GM18873 (cell line): ENCODE results near the gene TTLL7.
"Not testable (repeated sequence)": the region's sequence is repeated elsewhere in the genome, so short reads cannot be mapped to it uniquely, and the experiment has no call there.

ENCODE experiments used
- ATAC-seq: cut with Tn5 transposase; IDR thresholded peaks from one replicate; pipeline ENCODE4 v1.9.1; 2021; ENCODE audit warnings: mild to moderate bottlenecking, moderate library complexity, moderate number of reproducible peaks; ENCODE audit not compliant: unreplicated experiment, low FRiP score

Gene TTLL7

GRCh38 chr1:83934550-83934949, 64.4 kb downstream of the TTLL7 start:
- no peak for ATAC-seq

DNA sequence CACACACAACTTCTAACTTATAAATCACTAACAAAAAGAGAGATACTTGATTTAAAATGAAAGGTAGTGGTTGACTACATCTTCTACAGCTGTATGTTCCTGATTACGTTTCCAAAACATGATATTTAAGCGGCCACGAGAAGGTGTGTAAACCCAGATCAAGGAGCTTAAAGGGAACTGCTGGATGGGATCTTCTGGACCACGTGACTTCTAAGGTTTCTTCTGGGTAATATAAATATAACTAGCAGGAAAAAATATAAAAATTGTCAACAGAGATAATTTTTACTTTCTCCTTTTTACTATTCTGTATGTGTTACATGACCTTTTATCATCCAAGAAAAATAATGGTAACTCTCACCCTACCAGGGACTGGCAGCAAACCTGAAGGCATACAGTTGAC, 66.2 kb downstream of the TTLL7 start:
- ATAC-seq, result no peak

- ATAC-seq, result no peak
These were observed 66.7 kb downstream of the TTLL7 start for GRCh38 chr1:83932281-83932680.

DNA sequence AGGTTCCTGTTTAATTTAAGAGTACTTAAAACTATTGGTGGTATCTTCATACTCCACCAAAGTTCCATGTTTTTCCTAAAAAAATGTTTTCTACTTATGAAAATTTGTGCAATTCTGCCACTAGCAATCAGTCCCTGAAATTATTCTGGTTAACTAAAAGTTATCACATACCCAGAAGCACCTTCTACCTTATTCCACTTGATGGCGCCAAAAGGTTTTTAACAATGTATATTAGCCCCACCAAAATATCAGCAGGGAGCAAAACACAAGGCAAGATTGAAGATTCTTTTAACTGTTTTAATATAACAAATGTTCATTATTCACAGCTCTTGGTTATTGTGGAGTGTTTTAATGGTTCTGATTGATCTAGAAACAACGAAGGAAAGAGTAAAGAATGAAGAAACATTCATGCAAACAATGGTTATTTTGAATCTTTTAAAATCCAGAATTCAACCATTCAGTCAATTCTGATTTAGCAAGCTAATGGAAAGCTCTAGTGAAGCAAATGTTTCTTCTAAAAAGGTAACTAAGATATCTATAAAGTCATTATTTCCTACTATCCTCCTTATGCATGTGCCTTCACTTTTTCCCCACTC, 67.2 kb downstream of the TTLL7 start:
- ATAC-seq, result peak; percentile 74

DNA sequence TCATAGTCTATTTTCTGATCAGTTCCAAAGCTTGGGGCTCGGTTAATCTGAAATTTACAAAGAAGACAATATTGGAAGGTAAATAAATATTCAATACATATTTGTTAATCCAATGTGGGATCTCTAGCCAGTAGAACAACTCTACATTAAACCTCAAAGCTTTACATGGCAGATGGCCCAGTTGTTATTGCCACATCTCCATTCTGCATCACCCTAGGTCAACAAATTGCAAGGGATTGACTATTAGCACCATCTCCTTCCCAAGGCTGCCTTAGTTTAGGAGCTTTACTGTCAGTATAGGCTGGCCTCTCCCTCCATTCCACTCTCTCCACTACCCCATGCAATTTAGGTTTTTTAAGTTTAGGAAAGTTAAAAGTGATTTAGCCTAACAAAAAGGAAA, 69.7 kb downstream of the TTLL7 start:
- ATAC-seq, result no peak

- no peak for ATAC-seq
These were observed 70.5 kb downstream of the TTLL7 start for GRCh38 chr1:83928396-83928795.

DNA sequence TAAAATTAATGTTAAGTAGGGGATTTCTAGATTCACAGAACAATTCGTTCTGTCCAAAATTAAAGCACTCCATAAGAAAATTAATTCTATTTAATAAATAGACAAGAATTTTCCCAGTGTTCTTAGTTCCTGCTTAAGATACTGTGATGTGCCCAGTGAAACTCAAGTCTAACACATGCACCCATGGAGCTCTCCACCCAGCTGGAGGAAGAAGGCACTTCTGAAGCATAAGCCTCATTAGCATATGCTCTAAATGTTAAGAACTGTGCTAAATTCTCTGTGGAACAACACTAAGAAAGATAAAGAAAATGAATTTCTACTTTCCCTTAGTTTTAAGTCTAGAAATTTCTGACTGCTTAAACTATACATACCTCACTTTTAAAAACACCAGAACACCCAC, 71.2 kb downstream of the TTLL7 start:
- no peak for ATAC-seq

- ATAC-seq, result no peak
These were observed 71.9 kb downstream of the TTLL7 start for GRCh38 chr1:83927061-83927460.

- no peak for ATAC-seq
These were observed 75.4 kb downstream of the TTLL7 start for GRCh38 chr1:83923553-83923952.

DNA sequence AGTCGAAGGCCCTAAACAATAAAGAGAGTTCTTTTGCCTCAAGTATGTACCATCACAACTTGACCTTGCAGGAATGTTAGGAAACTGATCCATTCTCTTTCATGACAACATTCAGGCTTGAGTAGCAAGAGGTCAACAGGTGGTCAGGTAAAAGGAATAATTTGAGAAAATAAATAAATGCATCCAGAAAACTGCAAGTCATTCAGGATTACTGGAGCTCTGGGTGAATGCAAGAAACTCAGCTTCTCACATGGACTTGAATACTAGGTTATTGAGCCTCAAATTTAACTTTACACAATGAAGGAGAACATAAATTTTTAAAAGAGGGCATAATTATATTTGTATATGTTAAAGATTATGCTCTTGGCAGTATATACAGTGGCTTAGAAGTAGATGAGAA, 76.5 kb downstream of the TTLL7 start:
- ATAC-seq, result no peak

GRCh38 chr1:83920320-83920719, 78.6 kb downstream of the TTLL7 start:
- ATAC-seq, result no peak

GRCh38 chr1:83919872-83920271, 79.1 kb downstream of the TTLL7 start:
- no peak for ATAC-seq

DNA sequence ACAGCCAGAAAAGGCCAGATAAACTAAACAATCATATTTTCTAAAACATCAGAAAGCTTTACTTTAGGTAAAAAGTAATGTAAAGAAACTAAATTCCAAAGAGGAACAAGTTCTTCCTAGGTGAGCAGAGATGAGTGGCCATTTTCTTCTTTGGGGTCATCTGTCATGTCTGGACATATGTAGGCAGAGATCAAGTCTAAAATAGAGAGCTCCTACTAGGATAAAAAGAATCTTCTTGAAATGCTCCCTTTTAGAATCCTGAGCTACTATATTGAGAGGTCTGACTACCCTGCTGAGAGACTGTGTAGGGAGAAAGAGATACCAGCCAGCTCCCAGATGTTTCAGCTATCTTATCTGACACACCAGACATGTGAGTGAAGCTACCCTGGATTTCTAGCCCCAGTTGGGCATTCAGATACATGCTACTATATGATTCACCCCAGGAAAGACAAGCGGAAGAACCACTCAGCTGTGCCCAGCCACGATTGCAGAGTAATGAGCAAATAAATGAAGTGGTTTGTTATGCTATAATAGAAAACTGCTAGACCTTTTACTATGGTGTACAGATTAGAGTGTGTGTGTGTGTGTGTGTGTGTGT, 80.1 kb downstream of the TTLL7 start:
- ATAC-seq, result no peak

DNA sequence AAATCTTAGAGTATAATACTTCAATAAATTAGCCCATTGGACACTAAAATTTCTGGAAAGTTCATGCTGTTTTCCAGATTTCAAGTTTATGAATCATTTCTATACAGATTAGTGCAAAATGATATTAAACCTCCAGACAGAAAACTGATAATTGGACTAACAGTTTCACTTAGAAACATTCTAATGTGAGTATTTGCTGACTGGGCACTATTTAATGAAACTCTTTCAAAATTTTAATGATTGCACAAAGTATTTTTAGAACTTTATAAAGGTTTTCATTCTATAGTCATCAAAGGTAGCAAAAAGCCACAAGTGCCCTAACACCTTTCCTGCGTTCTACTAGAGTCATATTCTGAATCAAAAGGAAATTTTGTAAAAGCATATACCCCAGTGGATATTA, 81.0 kb downstream of the TTLL7 start:
- no peak for ATAC-seq

DNA sequence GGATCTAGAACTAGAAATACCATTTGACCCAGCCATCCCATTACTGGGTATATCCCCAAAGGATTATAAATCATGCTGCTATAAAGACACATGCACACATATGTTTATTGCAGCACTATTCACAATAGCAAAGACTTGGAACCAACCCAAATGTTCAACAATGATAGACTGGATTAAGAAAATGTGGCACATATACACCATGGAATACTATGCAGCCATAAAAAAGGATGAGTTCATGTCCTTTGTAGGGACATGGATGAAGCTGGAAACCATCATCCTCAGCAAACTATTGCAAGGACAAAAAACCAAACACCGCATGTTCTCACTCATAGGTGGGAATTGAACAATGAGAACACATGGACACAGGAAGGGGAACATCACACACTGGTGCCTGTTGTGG, 82.8 kb downstream of the TTLL7 start:
- not testable (repeated sequence) for ATAC-seq

DNA sequence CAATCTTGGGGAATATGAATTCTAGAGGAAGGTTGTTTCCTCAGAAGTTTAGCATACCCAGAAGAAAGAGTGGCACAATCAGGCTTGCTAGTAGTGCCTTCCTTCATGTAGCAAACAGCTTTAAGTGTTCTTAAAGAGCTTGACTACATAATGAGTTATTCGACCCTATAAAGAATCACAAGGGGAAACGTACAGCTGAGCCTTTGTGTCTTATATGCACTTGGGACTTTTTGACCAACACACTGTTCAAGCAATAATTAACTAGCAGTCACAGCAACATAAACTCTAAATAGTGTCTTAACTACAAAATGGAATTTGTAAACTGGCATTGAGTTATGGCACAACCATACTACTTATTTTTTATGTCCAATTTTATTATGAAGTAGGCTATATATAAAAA, 86.1 kb downstream of the TTLL7 start:
- no peak for ATAC-seq

GRCh38 chr1:83910461-83910860, 88.5 kb downstream of the TTLL7 start:
- no peak for ATAC-seq

GRCh38 chr1:83909687-83910086, 89.2 kb downstream of the TTLL7 start:
- no peak for ATAC-seq

DNA sequence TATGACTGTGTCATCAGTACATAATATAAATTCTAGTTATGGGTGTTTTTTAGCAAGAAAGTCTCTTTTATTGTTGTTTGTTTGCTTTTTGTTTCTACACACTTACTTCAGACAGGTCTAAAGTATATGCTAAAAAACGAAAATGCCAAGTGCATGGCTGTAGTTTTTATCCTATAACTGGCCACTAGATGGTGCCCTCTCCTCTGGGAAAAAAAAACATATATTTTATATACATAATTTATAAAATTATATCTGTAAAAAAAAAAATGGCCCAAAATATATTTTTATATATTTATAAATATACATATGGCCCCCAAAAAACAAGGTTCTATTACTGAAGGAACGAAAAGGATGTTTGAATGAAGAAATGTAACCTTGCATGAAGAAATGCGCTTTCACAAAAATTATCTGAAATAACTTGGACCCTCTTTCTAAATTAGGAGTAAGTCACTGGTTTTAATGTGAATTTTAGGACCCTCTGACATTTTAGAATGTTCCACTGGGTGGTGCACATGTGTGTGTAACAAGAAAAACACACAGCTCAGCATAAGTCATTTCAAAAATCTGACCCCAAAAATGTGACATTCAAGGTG, 93.5 kb downstream of the TTLL7 start:
- ATAC-seq, result no peak

DNA sequence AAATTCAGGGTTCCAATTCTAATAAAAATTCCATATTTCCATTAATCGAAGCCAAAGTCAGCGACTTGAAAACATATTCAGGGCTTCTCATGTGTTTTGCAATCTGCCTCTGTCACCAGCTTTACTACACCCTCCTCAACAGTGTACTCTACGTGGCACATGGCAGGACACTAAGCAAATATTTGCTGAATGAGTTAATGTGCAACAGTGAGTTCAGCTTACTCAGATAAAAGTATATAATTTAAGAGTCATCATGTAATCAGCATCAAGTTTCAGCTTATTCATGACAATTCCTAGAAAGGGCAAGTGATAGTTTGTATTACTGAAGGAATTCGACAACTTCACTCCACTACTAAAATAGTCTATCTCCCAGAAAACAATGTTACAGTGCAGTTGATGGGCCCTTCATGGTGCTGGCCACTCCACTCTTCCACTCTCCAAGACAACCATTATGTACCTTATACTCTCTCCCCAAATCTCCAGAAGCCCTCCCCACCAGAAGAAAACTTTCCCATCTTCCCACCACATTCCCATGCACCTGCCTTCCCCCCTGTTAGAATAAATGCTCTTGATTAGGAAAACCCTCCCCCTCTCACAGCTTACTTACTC, 97.3 kb downstream of the TTLL7 start:
- ATAC-seq, result no peak

GRCh38 chr1:83900524-83900923, 98.4 kb downstream of the TTLL7 start:
- ATAC-seq, result no peak

DNA sequence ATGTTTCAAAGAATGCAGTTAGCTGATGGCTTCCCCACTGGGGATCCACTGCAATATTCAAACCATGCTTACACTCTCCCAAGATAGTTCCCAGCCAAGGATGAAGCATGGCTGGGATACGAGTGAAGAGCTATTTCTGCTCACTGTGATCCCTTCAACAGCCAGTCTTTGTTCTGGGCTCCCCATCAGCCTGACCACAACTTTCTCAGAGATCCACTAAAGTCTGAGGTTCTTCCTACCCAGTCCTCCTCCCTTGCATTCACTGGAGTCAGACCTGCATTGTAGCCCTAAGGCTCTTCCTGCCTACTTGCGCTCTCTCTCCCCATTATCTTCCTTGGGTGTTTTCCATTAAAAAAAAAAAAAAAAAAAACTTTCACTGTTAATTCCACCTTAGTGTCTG, 101.4 kb downstream of the TTLL7 start:
- ATAC-seq, result no peak
